Measurements from ENCODE around the gene RHD.
"Not testable (repeated sequence)": the region's sequence is repeated elsewhere in the genome, so short reads cannot be mapped to it uniquely, and the experiment has no call there.

- TF ChIP-seq CTCF, EP300 (IDR thresholded peaks at IDR 0.05): not testable (repeated sequence)
Observed at GRCh38 chr1:25308168-25308567, 35.9 kb downstream of the RHD start.
